Aorta (tissue), 5 donors: ENCODE data around the gene LNPK. TPM values are rescaled to one million over a fixed set of nuclear protein-coding genes. Genes with fewer than 3 reads are reported as not detected.

Experiments
- ATAC-seq: fragments of 200-7000 bp; cut with Tn5 transposase; one replicate; pipeline ENCODE4 v1.9.1; 2022; ENCODE audit warnings: moderate library complexity; ENCODE audit not compliant: low FRiP score
- DNase-seq, 2 donors: peaks; one replicate each; pipeline ENCODE4 v3.0.0-alpha.2; 2020
- H3K27ac ChIP-seq, 2 donors: one replicate each; pipeline ENCODE4 v1.5.1; 2013; ENCODE audit warnings: low read length in 2 of 2, mild to moderate bottlenecking in 2 of 2, moderate library complexity in 2 of 2, control low read depth in 1 of 2, inconsistent platforms in 1 of 2, low read depth in 1 of 2
- H3K27me3 ChIP-seq, 2 donors: one replicate each; pipeline ENCODE4 v1.6.1; 2013; ENCODE audit warnings: control low read depth in 1 of 2, low read length in 1 of 2, mild to moderate bottlenecking in 1 of 2, moderate library complexity in 1 of 2; ENCODE audit not compliant: insufficient read depth in 2 of 2, control insufficient read depth in 1 of 2
- H3K36me3 ChIP-seq, 2 donors: one replicate each; pipeline ENCODE4 v1.6.1; 2013; ENCODE audit warnings: control low read depth in 1 of 2, low read length in 1 of 2, mild to moderate bottlenecking in 1 of 2; ENCODE audit not compliant: insufficient read depth in 2 of 2, control insufficient read depth in 1 of 2
- H3K4me1 ChIP-seq, 2 donors: one replicate each; pipeline ENCODE4 v1.6.1; 2013; ENCODE audit warnings: low read length in 2 of 2, control low read depth in 1 of 2, mild to moderate bottlenecking in 1 of 2, moderate library complexity in 1 of 2; ENCODE audit not compliant: insufficient read depth in 2 of 2, control insufficient read depth in 1 of 2
- H3K4me3 ChIP-seq, 2 donors: one replicate each; pipeline ENCODE4 v1.5.1; 2013; ENCODE audit warnings: low read length in 2 of 2, control low read depth in 1 of 2, mild to moderate bottlenecking in 1 of 2
- H3K9me3 ChIP-seq: one replicate; pipeline ENCODE4 v1.6.1; 2013; ENCODE audit warnings: mild to moderate bottlenecking, low read length; ENCODE audit not compliant: control insufficient read depth
- WGBS, 2 donors: extraction: QIAGEN DNeasy Blood & Tissue Kit; methylation state at CpG; one replicate each; pipeline ENCODE4 v1.1.7; 2013; 5-methylcytosine and 5-hydroxymethylcytosine counted together
- intact Hi-C, 2 donors: fragments of 100-400 bp; cut with DNase I; formaldehyde crosslinking; loops; one replicate each; pipeline versions ENCODE4 v1.14.2 to v1.15.0; 2022
- polyA plus RNA-seq, 2 donors: library from polyadenylated mRNA; stranded (reverse); fragments of 200-250 nt; gene quantifications; one replicate each; pipeline ENCODE4 v1.2.3, GENCODE V29; 2013
- total RNA-seq, 2 donors: library from RNA; stranded (reverse); fragmentation: NEBNext Ultra II Directional; extraction: Animal tissue kit (Norgen Biotek cat#: 25700); gene quantifications; one replicate each; pipeline ENCODE4 v1.2.1, GENCODE V29; 2021
- donor health status: healthy with polysubstance abuse.
- donor health status: Bipolar disorder and iron deficiency.
- donor health status: DM: no; HTN: no; CAD: no.
- donor health status: DM: no; HTN: no; CAD: no.
- donor health status: DM: yes; HTN: yes; CAD: no.

LNPK gene
- total and polyA plus RNA-seq, 4 donors, result 7.0 to 40.7 (median 21.0) TPM

GRCh38 chr2:175883586-175884194 lies 118.4 kb downstream of the LNPK start:
- H3K4me1 ChIP-seq, result peaks cover 4% of the 10 kb centered on the region in 2 donors

GRCh38 chr2:175879679-175880078 lies 122.4 kb downstream of the LNPK start:
- 95 to 96% methylated on average over 3 of the region's 3 CpGs for WGBS, 2 donors
- H3K4me3 ChIP-seq, result no peak overlapping the region
- no peaks in the 10 kb centered on the region for H3K9me3 ChIP-seq
- intact Hi-C loops, result no loop called here
- H3K4me1 ChIP-seq, result peaks cover 6 to 7% of the 10 kb centered on the region in 2 donors
- no peaks in the 10 kb centered on the region for H3K27me3 ChIP-seq
- H3K27ac ChIP-seq, result no peak overlapping the region
- H3K36me3 ChIP-seq, result no peaks in the 10 kb centered on the region
- ATAC-seq (no peak), DNase-seq (no peak)

More at GRCh38 chr2:175883586-175884194, 118.4 kb downstream of the LNPK start:
- 86% methylated on average over 7 of the region's 7 CpGs for WGBS, 2 donors
- H3K27ac ChIP-seq, result no peak overlapping the region
- ATAC-seq, result no peak
- no peaks in the 10 kb centered on the region for H3K27me3 ChIP-seq
- H3K9me3 ChIP-seq, result no peaks in the 10 kb centered on the region
- no peak for DNase-seq
- no peak overlapping the region for H3K4me3 ChIP-seq
- intact Hi-C loops, result no loop called here
- no peaks in the 10 kb centered on the region for H3K36me3 ChIP-seq

GRCh38 chr2:175877845-175878544 lies 124.1 kb downstream of the LNPK start:
- ATAC-seq, result peak; percentile 36
- Histone ChIP-seq H3K27me3 (no peaks in the 10 kb centered on the region), H3K4me1 (peaks cover 7 to 8% of the 10 kb centered on the region in 2 donors), H3K9me3 (no peaks in the 10 kb centered on the region), H3K36me3 (no peaks in the 10 kb centered on the region), H3K4me3 (no peak overlapping the region), H3K27ac (no peak overlapping the region)
- intact Hi-C loops, result no loop called here
- 60 to 65% methylated on average over 3 of the region's 3 CpGs for WGBS, 2 donors
- DNase-seq, result no peak

- Histone ChIP-seq H3K9me3 (no peaks in the 10 kb centered on the region), H3K27ac (no peak overlapping the region), H3K27me3 (no peaks in the 10 kb centered on the region), H3K4me3 (no peak overlapping the region), H3K36me3 (no peaks in the 10 kb centered on the region), H3K4me1 (peaks cover 11 to 14% of the 10 kb centered on the region in 2 donors)
- intact Hi-C loops, result loop anchor here in 1 of 2 donors (5.0 kb wide), 1 partner anchor 128 kb away; the partner anchor contains the start of gene LNPK
- WGBS, 2 donors, result 64 to 65% methylated on average over 3 of the region's 3 CpGs
- no peak for DNase-seq
- ATAC-seq, result no peak
Observed at GRCh38 chr2:175874291-175874690, 127.8 kb downstream of the LNPK start.

Other genes with a start within 250 kb of the LNPK start
- not detected for gene EVX2, start 81.7 kb upstream of the LNPK start, total RNA-seq
- gene EVX2, start 81.7 kb upstream of the LNPK start, polyA plus RNA-seq, result not detected
- not detected for gene HOXD13, start 90.5 kb upstream of the LNPK start, total RNA-seq
- not detected for gene HOXD13, start 90.5 kb upstream of the LNPK start, polyA plus RNA-seq
- not detected for gene HOXD12, start 97.5 kb upstream of the LNPK start, total RNA-seq
- gene HOXD12, start 97.5 kb upstream of the LNPK start, polyA plus RNA-seq, result not detected
- under 1 TPM in 1 of 2 donors, not detected in 1; 0.29 TPM for gene HOXD11, start 105.0 kb upstream of the LNPK start, total RNA-seq
- not detected for gene HOXD11, start 105.0 kb upstream of the LNPK start, polyA plus RNA-seq
- 1 to 10 TPM in 1 of 2 donors, not detected in 1; 1.4 TPM for gene HOXD10, start 114.5 kb upstream of the LNPK start, total RNA-seq
- not detected for gene HOXD10, start 114.5 kb upstream of the LNPK start, polyA plus RNA-seq
- 1 to 10 TPM; 1.8 to 2.3 TPM for gene HOXD9, start 120.5 kb upstream of the LNPK start, total RNA-seq
- under 1 TPM in 1 of 2 donors, not detected in 1; 0.08 TPM for gene HOXD9, start 120.5 kb upstream of the LNPK start, polyA plus RNA-seq
- gene HOXD8, start 127.4 kb upstream of the LNPK start, total RNA-seq, result 10 to 100 TPM; 11.5 to 14.4 TPM
- 1 to 10 TPM; 2.5 to 7.3 TPM for gene HOXD8, start 127.4 kb upstream of the LNPK start, polyA plus RNA-seq
- gene HOXD4, start 149.3 kb upstream of the LNPK start, total RNA-seq, result 1 to 10 TPM; 7.7 to 9.8 TPM
- gene HOXD4, start 149.3 kb upstream of the LNPK start, polyA plus RNA-seq, result 1 to 10 TPM in 1 of 2 donors, not detected in 1; 7.7 TPM
- 10 to 100 TPM in 1 of 2 donors, 1 to 10 TPM in 1; 9.8 to 13.4 TPM for gene HOXD3, start 155.0 kb upstream of the LNPK start, total RNA-seq
- gene HOXD3, start 155.0 kb upstream of the LNPK start, polyA plus RNA-seq, result 1 to 10 TPM; 1.5 to 2.3 TPM
- 1 to 10 TPM; 1.1 to 2.2 TPM for gene HOXD1, start 186.4 kb upstream of the LNPK start, total RNA-seq
- gene HOXD1, start 186.4 kb upstream of the LNPK start, polyA plus RNA-seq, result 1 to 10 TPM in 1 of 2 donors, under 1 TPM in 1; 0.31 to 1.0 TPM